Aorta (tissue), 5 donors: ENCODE data around the gene VSTM4. TPM values are rescaled to one million over a fixed set of nuclear protein-coding genes. Genes with fewer than 3 reads are reported as not detected.

Source experiments
- ATAC-seq: fragments of 200-7000 bp; cut with Tn5 transposase; one replicate; pipeline ENCODE4 v1.9.1; 2022; ENCODE audit warnings: moderate library complexity; ENCODE audit not compliant: low FRiP score
- DNase-seq, 2 donors: peaks; one replicate each; pipeline ENCODE4 v3.0.0-alpha.2; 2020
- H3K27ac ChIP-seq, 2 donors: one replicate each; pipeline ENCODE4 v1.5.1; 2013; ENCODE audit warnings: low read length in 2 of 2, mild to moderate bottlenecking in 2 of 2, moderate library complexity in 2 of 2, control low read depth in 1 of 2, inconsistent platforms in 1 of 2, low read depth in 1 of 2
- H3K27me3 ChIP-seq, 2 donors: one replicate each; pipeline ENCODE4 v1.6.1; 2013; ENCODE audit warnings: control low read depth in 1 of 2, low read length in 1 of 2, mild to moderate bottlenecking in 1 of 2, moderate library complexity in 1 of 2; ENCODE audit not compliant: insufficient read depth in 2 of 2, control insufficient read depth in 1 of 2
- H3K36me3 ChIP-seq, 2 donors: one replicate each; pipeline ENCODE4 v1.6.1; 2013; ENCODE audit warnings: control low read depth in 1 of 2, low read length in 1 of 2, mild to moderate bottlenecking in 1 of 2; ENCODE audit not compliant: insufficient read depth in 2 of 2, control insufficient read depth in 1 of 2
- H3K4me1 ChIP-seq, 2 donors: one replicate each; pipeline ENCODE4 v1.6.1; 2013; ENCODE audit warnings: low read length in 2 of 2, control low read depth in 1 of 2, mild to moderate bottlenecking in 1 of 2, moderate library complexity in 1 of 2; ENCODE audit not compliant: insufficient read depth in 2 of 2, control insufficient read depth in 1 of 2
- H3K4me3 ChIP-seq, 2 donors: one replicate each; pipeline ENCODE4 v1.5.1; 2013; ENCODE audit warnings: low read length in 2 of 2, control low read depth in 1 of 2, mild to moderate bottlenecking in 1 of 2
- H3K9me3 ChIP-seq: one replicate; pipeline ENCODE4 v1.6.1; 2013; ENCODE audit warnings: mild to moderate bottlenecking, low read length; ENCODE audit not compliant: control insufficient read depth
- WGBS, 2 donors: extraction: QIAGEN DNeasy Blood & Tissue Kit; methylation state at CpG; one replicate each; pipeline ENCODE4 v1.1.7; 2013; 5-methylcytosine and 5-hydroxymethylcytosine counted together
- intact Hi-C, 2 donors: fragments of 100-400 bp; cut with DNase I; formaldehyde crosslinking; loops; one replicate each; pipeline versions ENCODE4 v1.14.2 to v1.15.0; 2022
- polyA plus RNA-seq, 2 donors: library from polyadenylated mRNA; stranded (reverse); fragments of 200-250 nt; gene quantifications; one replicate each; pipeline ENCODE4 v1.2.3, GENCODE V29; 2013
- total RNA-seq, 2 donors: library from RNA; stranded (reverse); fragmentation: NEBNext Ultra II Directional; extraction: Animal tissue kit (Norgen Biotek cat#: 25700); gene quantifications; one replicate each; pipeline ENCODE4 v1.2.1, GENCODE V29; 2021
- donor health status: healthy with polysubstance abuse.
- donor health status: Bipolar disorder and iron deficiency.
- donor health status: DM: no; HTN: no; CAD: no.
- donor health status: DM: no; HTN: no; CAD: no.
- donor health status: DM: yes; HTN: yes; CAD: no.

Gene VSTM4
- total and polyA plus RNA-seq, 4 donors, result 8.0 to 34.2 (median 18.0) TPM

DNA sequence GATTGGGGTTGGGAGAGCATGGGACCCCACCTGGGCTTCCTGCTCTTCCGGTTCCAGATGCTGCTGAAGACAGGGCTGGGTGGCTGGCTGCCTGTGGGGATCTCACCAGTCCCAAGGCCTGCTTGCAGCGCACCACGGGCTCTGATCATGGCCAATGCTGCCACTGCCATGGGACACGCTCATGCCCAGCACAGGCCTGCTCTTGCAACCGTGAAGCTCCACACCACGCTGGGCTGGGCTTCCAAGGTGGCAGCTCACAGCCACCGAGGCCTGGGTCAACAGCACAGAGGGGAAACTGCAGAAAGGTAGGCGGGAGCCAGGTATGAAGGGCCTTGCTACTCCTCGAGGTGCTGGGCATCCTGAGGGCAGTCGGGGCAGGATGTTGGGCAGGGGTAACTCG is 103.6 kb downstream of the VSTM4 start:
- H3K36me3 ChIP-seq, result no peaks in the 10 kb centered on the region
- H3K4me1 ChIP-seq, result peaks cover 0 to 11% of the 10 kb centered on the region in 2 donors
- no peak overlapping the region for H3K4me3 ChIP-seq
- no peaks in the 10 kb centered on the region for H3K9me3 ChIP-seq
- ATAC-seq, result no peak
- no peak for DNase-seq
- no peaks in the 10 kb centered on the region for H3K27me3 ChIP-seq
- intact Hi-C loops, result no loop called here
- WGBS, 2 donors, result 95 to 98% methylated on average over 11 of the region's 11 CpGs
- H3K27ac ChIP-seq, result no peak overlapping the region

GRCh38 chr10:49010865-49011264 is 104.5 kb downstream of the VSTM4 start:
- no peak overlapping the region for H3K27ac ChIP-seq
- no peaks in the 10 kb centered on the region for H3K9me3 ChIP-seq
- H3K27me3 ChIP-seq, result no peaks in the 10 kb centered on the region
- 45 to 46% methylated on average over 4 of the region's 4 CpGs for WGBS, 2 donors
- peaks cover 0 to 11% of the 10 kb centered on the region in 2 donors for H3K4me1 ChIP-seq
- intact Hi-C loops, result no loop called here
- no peak overlapping the region for H3K4me3 ChIP-seq
- ATAC-seq, result no peak
- no peaks in the 10 kb centered on the region for H3K36me3 ChIP-seq
- DNase-seq, result no peak

GRCh38 chr10:49010295-49010694 is 105.0 kb downstream of the VSTM4 start:
- H3K4me1 ChIP-seq, result peaks cover 0 to 11% of the 10 kb centered on the region in 2 donors
- no peaks in the 10 kb centered on the region for H3K36me3 ChIP-seq
- 60 to 65% methylated on average over 4 of the region's 4 CpGs for WGBS, 2 donors
- DNase-seq, result no peak
- no peaks in the 10 kb centered on the region for H3K27me3 ChIP-seq
- intact Hi-C loops, result no loop called here
- no peak overlapping the region for H3K4me3 ChIP-seq
- no peak overlapping the region for H3K27ac ChIP-seq
- H3K9me3 ChIP-seq, result no peaks in the 10 kb centered on the region
- ATAC-seq, result no peak

DNA sequence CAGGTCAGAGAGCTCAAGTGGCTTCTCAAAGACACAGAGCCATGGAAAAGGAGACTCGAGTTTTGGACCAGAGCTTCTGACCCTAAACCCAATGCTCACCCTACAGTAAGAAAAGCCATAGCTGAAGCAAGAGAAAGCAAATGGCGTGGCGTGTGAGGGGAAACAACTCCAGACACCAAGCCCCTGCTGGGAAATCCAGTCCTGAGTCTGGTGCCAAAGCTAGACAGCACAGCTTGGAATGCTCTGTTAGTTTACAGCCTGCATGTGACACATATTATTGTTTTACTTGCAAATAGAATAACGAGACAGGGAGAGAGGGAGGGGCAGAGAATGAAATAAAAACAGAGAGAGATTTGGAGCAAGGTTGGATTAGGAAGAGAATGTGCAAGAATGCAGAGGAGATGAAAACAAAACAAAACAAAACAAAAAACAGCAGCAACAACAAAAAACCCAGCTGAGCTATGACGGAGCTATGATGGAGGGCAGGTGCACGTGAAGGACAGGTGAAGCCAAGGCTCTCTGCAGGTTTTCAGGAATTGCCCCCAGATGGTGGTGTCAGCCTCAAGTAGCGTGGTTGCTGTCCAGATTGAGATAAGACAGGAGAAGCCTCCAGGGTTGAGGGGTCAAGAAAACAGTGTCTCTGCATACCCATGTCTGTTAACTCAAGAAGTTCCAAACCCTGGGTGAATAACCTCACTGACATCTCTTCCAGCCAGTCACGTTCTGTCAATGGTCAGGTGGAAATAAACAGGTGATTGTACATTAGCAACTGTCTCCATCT is 105.9 kb downstream of the VSTM4 start:
- 23 to 26% methylated on average over 8 of the region's 8 CpGs for WGBS, 2 donors
- no peak overlapping the region for H3K4me3 ChIP-seq
- no peaks in the 10 kb centered on the region for H3K9me3 ChIP-seq
- H3K27me3 ChIP-seq, result no peaks in the 10 kb centered on the region
- H3K36me3 ChIP-seq, result no peaks in the 10 kb centered on the region
- H3K4me1 ChIP-seq, result peaks cover 0 to 11% of the 10 kb centered on the region in 2 donors
- ATAC-seq (peak; percentile 33), DNase-seq (no peak)
- intact Hi-C loops, result no loop called here
- H3K27ac ChIP-seq, result peak overlapping the region in 1 of 2 donors; percentile 6

DNA sequence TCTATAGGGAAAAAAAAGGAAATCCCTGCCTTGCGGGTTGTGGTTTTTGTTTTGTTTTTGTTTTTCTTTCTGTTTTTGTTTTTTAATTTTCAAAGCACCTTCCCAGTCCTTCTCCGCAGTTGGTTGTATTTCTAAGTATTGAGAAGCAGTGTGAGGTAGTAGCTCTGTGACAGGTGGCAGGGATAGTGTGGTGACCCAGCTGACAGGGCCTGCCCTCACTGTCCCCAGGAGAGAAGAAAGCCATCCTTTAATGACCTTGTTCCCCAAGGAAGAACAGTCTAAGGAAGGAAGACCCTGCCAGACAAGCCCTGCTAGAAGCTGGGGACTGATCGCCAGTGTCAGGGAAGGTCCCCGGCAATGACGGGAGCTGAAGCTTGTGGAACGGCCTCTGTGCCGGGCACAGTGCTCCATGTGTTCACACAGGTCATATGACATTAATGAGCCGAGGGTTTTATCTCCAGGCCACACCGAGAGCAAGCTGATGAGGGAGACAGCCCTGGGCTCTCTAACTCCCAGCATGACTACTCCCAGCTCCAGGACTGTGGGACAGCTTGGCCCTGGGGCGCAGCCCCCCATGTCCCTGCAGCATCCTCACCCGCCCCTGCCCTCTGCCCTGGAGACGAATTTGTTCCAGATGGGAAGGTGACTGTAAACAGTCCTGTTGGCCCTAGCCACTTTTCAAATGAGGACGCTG is 106.7 kb downstream of the VSTM4 start:
- peak; percentile 24 for ATAC-seq
- 21 to 29% methylated on average over 13 of the region's 13 CpGs for WGBS, 2 donors
- no peak for DNase-seq
- no peaks in the 10 kb centered on the region for H3K27me3 ChIP-seq
- H3K27ac ChIP-seq, result peak overlapping the region; percentile 6 to 14
- H3K9me3 ChIP-seq, result no peaks in the 10 kb centered on the region
- no peaks in the 10 kb centered on the region for H3K36me3 ChIP-seq
- H3K4me1 ChIP-seq, result peaks cover 0 to 11% of the 10 kb centered on the region in 2 donors
- H3K4me3 ChIP-seq, result no peak overlapping the region
- intact Hi-C loops, result no loop called here

DNA sequence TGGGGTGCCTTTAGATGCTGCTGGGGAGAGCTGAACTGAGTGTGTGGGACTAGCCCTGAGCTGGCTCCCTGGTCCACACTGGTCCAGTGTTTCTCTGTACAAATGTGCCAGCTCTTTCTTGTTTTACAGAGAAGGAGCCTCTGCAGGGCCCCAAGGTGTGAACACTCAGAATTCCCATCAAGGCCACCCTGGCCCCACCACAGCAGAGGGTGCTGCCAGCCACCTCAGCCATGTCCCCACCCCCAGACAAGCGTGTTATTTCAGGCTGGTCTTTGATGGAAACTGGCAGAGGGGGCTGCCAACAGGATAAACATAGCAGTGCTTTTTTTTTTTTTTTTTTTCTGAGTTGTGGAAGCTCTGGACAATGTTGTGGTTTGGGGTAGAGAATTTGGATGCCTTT is 107.2 kb downstream of the VSTM4 start:
- no peak overlapping the region for H3K4me3 ChIP-seq
- no peaks in the 10 kb centered on the region for H3K36me3 ChIP-seq
- no peaks in the 10 kb centered on the region for H3K9me3 ChIP-seq
- H3K4me1 ChIP-seq, result peaks cover 0 to 8% of the 10 kb centered on the region in 2 donors
- intact Hi-C loops, result no loop called here
- H3K27me3 ChIP-seq, result no peaks in the 10 kb centered on the region
- H3K27ac ChIP-seq, result no peak overlapping the region
- ATAC-seq (peak; percentile 28), DNase-seq (no peak)
- 7 to 9% methylated on average over 1 of the region's 1 CpG for WGBS, 2 donors

DNA sequence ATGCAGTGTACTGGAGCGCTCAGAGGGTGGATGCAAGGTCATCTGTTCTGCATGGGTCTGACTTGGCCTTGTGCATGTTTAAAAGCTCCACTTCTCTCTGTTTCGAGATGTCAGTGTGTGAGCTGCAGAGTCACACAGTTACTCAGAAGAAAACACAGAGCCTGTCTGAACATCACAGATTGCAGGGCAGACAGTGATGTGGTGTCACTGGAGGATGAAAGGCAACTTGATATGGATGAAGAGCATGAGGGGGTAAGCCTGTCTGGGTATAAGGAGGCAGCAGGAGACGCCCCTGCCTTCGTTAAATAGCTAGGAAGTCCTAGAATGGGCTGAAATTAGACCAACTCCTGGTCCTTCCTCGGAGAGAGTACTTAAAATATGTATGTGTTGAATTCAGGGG is 108.2 kb downstream of the VSTM4 start:
- peaks cover 0 to 7% of the 10 kb centered on the region in 2 donors for H3K4me1 ChIP-seq
- no peak for DNase-seq
- no peaks in the 10 kb centered on the region for H3K9me3 ChIP-seq
- 42 to 45% methylated on average over 5 of the region's 5 CpGs for WGBS, 2 donors
- H3K27me3 ChIP-seq, result no peaks in the 10 kb centered on the region
- H3K27ac ChIP-seq, result no peak overlapping the region
- H3K4me3 ChIP-seq, result no peak overlapping the region
- no peak for ATAC-seq
- intact Hi-C loops, result no loop called here
- no peaks in the 10 kb centered on the region for H3K36me3 ChIP-seq

DNA sequence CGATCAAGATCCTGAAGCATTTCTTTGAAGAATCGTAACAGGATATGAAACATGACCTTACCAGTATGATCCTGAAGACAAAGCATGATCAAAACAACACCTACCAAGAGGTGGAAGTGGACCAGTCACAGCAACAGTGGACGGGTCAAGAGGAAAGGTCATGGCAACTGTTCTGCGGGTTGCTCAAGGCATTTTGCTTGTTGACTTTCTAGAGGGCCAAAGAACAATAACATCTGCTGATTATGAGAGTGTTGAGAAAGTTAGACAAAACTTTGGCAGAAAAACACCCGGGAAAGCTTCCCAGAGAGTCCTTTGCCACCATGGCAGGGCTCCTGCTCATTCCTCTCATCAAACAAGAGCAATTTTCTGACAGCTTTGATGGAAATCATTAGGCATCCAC is 110.1 kb downstream of the VSTM4 start:
- WGBS, 2 donors, result 15 to 21% methylated on average over 5 of the region's 5 CpGs
- Histone ChIP-seq H3K4me3 (no peak overlapping the region), H3K4me1 (peaks cover 0 to 7% of the 10 kb centered on the region in 2 donors), H3K27ac (no peak overlapping the region), H3K36me3 (no peaks in the 10 kb centered on the region), H3K9me3 (no peaks in the 10 kb centered on the region), H3K27me3 (no peaks in the 10 kb centered on the region)
- intact Hi-C loops, result no loop called here
- ATAC-seq (no peak), DNase-seq (no peak)
